AG09319 (cell line): ENCODE measurements around the gene ERI3.
A peak's percentile ranks its signal among the peaks of the same experiment; 100 is the strongest.

ENCODE experiments used
- DNase-seq: peaks from one replicate; pipeline ENCODE4 v3.0.0-alpha.2; 2010; ENCODE audit warnings: low read depth; ENCODE audit errors: extremely low read depth
- TF ChIP-seq, protein P1 (sequence below): IDR thresholded peaks from 2 replicates; pipeline ENCODE4 v1.5.1; 2011; ENCODE audit warnings: low read depth, mild to moderate bottlenecking, inconsistent platforms, low read length, moderate library complexity

ERI3 gene

DNA sequence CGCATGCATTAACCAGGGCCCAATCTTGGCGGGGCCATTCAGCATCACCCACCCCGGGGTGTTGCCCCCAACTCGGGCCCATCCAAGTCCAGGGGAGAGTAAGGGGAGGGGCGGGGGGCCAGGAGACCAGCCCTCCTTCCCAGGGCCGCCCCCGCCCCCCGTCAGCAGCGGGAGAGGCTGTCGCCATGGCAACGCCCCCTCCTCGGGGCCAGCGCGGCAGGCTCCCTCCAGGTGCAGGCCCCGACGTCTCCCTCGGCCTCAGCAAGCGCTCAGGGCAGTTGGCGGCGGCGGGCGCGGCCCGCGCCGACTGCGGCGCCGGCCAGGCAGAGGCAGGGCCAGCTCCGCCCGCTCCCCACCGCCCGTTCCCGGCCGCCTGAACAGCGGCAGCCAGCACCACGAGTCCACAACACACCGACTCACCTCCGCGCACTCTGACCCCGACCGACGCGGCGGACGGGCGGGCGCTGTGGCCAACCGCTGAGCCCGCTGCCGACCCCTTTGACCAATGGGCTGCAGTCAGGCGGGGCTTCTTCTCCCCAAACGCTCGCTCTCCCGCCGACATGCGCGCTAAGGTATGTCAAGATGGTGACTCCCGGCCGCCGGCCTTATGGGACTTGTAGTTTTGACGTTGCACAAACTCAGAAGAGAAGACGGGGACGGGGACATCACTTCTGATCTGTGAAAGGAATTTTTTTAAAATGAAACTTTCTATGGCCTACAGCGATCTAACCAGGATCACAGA, at the start of gene ERI3:
TSS of gene ERI3 (minus strand) at position 418 of the 742 bp plus-strand sequence. CDS start at position 187, 231 bp downstream.
- peak; percentile 92 for DNase-seq
- TF ChIP-seq, protein P1, sequence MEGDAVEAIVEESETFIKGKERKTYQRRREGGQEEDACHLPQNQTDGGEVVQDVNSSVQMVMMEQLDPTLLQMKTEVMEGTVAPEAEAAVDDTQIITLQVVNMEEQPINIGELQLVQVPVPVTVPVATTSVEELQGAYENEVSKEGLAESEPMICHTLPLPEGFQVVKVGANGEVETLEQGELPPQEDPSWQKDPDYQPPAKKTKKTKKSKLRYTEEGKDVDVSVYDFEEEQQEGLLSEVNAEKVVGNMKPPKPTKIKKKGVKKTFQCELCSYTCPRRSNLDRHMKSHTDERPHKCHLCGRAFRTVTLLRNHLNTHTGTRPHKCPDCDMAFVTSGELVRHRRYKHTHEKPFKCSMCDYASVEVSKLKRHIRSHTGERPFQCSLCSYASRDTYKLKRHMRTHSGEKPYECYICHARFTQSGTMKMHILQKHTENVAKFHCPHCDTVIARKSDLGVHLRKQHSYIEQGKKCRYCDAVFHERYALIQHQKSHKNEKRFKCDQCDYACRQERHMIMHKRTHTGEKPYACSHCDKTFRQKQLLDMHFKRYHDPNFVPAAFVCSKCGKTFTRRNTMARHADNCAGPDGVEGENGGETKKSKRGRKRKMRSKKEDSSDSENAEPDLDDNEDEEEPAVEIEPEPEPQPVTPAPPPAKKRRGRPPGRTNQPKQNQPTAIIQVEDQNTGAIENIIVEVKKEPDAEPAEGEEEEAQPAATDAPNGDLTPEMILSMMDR, result no peak

GRCh38 chr1:44401256-44402228, 46.5 kb upstream of the ERI3 start:
- TF ChIP-seq, protein P1, result no peak
- DNase-seq, result no peak

DNA sequence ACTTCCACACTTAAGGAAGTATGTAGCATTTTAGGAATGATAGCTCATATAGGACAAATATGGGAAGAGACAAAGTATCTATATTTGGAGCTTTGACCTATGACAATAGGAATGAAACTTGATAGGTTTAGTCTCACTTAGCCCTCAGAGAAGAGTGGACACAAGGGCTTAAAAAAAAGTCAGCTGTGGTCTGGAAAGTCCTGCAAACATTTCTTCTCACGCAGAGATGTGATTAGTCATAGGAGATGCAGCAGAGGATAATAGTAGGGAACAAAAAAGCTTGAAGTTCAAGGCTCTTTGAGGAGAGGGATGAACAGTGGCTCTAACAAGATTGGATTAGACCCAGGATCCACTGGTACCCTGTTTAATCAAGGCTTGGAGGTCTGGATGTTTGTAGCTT, 35.2 kb upstream of the ERI3 start:
- DNase-seq, result peak; percentile 27
- TF ChIP-seq, protein P1, result no peak

- TF ChIP-seq, protein P1, result no peak
- no peak for DNase-seq
These were observed 34.4 kb upstream of the ERI3 start for GRCh38 chr1:44389437-44389836.

- TF ChIP-seq, protein P1, result no peak
- no peak for DNase-seq
These were observed 33.5 kb upstream of the ERI3 start for GRCh38 chr1:44388551-44388950.

GRCh38 chr1:44380666-44381177, 25.7 kb upstream of the ERI3 start:
- DNase-seq, result no peak
- TF ChIP-seq, protein P1, result no peak
